ENCODE data around the gene BEGAIN.

BEGAIN gene

GRCh38 chr14:100566119-100566518 is 21.1 kb downstream of the BEGAIN start:
- Mint-ChIP-seq H3K27ac (no peak overlapping the region), H3K9me3 (no peaks in the 10 kb centered on the region), H3K27me3 (ENCODE audit: low read depth) (peaks cover 41% of the 10 kb centered on the region), H3K4me3 (no peak overlapping the region), H3K36me3 (ENCODE audit: low read depth) (no peaks in the 10 kb centered on the region), H3K4me1 (ENCODE audit: low read depth) (no peaks in the 10 kb centered on the region)
- no peak for DNase-seq (ENCODE audit: low spot score)

GRCh38 chr14:100565650-100566049 is 21.6 kb downstream of the BEGAIN start:
- Mint-ChIP-seq H3K9me3 (no peaks in the 10 kb centered on the region), H3K27me3 (ENCODE audit: low read depth) (peaks cover 38% of the 10 kb centered on the region), H3K4me1 (ENCODE audit: low read depth) (no peaks in the 10 kb centered on the region), H3K36me3 (ENCODE audit: low read depth) (no peaks in the 10 kb centered on the region), H3K4me3 (no peak overlapping the region), H3K27ac (no peak overlapping the region)
- DNase-seq (ENCODE audit: low spot score) = no peak

DNA sequence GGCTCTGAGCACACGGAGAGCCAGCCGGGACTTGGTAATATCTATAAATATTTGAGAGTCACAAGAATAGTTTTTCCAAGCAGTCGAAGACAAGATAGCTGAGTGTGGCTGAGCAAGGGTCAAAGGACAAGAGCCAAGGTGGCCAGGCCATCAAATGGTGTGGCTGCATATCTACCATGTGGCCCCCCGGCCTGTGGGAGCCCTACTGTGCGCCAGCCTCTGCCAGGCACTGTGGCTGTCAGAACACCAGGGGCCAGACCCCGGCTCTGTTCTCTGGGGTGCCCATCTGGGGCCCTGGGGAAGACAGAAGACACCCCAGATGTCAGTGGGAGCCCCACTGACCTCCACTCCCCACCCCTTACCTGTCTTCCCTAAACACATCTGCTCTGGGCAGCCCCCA is 22.7 kb downstream of the BEGAIN start:
- H3K36me3 Mint-ChIP-seq (ENCODE audit: low read depth) = no peaks in the 10 kb centered on the region
- H3K27me3 Mint-ChIP-seq (ENCODE audit: low read depth) = peaks cover 28% of the 10 kb centered on the region
- no peaks in the 10 kb centered on the region for H3K4me1 Mint-ChIP-seq (ENCODE audit: low read depth)
- no peak for DNase-seq (ENCODE audit: low spot score)
- no peaks in the 10 kb centered on the region for H3K9me3 Mint-ChIP-seq
- no peak overlapping the region for H3K27ac Mint-ChIP-seq
- no peak overlapping the region for H3K4me3 Mint-ChIP-seq

GRCh38 chr14:100562751-100563150 is 24.5 kb downstream of the BEGAIN start:
- no peak for DNase-seq (ENCODE audit: low spot score)
- Mint-ChIP-seq H3K27ac (no peak overlapping the region), H3K4me1 (ENCODE audit: low read depth) (peaks cover under 1% of the 10 kb centered on the region), H3K4me3 (no peak overlapping the region), H3K36me3 (ENCODE audit: low read depth) (no peaks in the 10 kb centered on the region), H3K9me3 (no peaks in the 10 kb centered on the region), H3K27me3 (ENCODE audit: low read depth) (peaks cover 24% of the 10 kb centered on the region)

DNA sequence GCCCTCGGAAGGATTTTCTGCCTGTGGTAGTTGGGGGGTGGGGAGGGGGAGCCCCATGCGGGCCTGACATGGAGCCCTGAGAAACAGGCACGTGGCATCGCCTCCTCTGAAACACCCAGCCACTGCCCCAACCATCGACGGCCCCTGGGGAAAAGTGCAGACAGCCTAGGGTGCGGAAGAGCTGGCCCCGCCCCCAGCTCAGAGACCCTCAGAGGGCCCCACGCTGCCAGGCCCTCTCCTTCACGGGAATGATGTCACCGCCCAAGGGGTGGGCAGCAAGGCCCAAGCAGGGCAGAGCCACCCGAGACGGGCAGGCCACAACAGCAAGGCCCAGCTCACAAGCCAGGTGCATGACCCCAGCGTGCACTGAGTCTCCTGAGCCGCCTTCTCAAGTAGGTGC is 26.2 kb downstream of the BEGAIN start:
- Mint-ChIP-seq H3K27me3 (ENCODE audit: low read depth) (peaks cover 13% of the 10 kb centered on the region), H3K4me1 (ENCODE audit: low read depth) (peaks cover 3% of the 10 kb centered on the region), H3K9me3 (no peaks in the 10 kb centered on the region), H3K4me3 (no peak overlapping the region), H3K36me3 (ENCODE audit: low read depth) (no peaks in the 10 kb centered on the region), H3K27ac (no peak overlapping the region)
- DNase-seq (ENCODE audit: low spot score) = no peak

- H3K9me3 Mint-ChIP-seq = no peaks in the 10 kb centered on the region
- peaks cover 10% of the 10 kb centered on the region for H3K27me3 Mint-ChIP-seq (ENCODE audit: low read depth)
- no peak for DNase-seq (ENCODE audit: low spot score)
- no peak overlapping the region for H3K4me3 Mint-ChIP-seq
- no peak overlapping the region for H3K27ac Mint-ChIP-seq
- peaks cover 3% of the 10 kb centered on the region for H3K4me1 Mint-ChIP-seq (ENCODE audit: low read depth)
- no peaks in the 10 kb centered on the region for H3K36me3 Mint-ChIP-seq (ENCODE audit: low read depth)
These were observed 26.7 kb downstream of the BEGAIN start for GRCh38 chr14:100560471-100560870.

DNA sequence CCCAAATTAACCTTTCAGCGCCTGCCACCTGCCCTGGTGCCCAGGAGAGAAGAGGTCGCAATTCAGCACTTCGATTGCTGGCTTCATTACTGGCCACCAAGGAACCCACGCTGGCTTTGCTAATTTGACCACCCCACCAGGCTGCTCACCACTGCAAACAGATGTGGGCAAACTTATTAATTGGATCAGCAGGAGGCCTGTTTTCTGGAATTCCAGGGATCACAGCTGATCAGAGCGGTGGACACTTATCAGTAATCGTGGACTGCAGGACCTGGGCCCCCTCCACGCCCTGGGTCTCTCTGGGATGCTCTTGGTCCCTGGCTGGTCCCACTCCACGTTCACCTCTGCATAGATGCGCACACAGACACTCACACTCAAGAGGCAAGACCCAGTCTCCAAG is 27.8 kb downstream of the BEGAIN start:
- Mint-ChIP-seq H3K4me3 (no peak overlapping the region), H3K27ac (no peak overlapping the region), H3K9me3 (no peaks in the 10 kb centered on the region), H3K36me3 (ENCODE audit: low read depth) (no peaks in the 10 kb centered on the region), H3K4me1 (ENCODE audit: low read depth) (peaks cover 3% of the 10 kb centered on the region), H3K27me3 (ENCODE audit: low read depth) (peaks cover 4% of the 10 kb centered on the region)
- no peak for DNase-seq (ENCODE audit: low spot score)

DNA sequence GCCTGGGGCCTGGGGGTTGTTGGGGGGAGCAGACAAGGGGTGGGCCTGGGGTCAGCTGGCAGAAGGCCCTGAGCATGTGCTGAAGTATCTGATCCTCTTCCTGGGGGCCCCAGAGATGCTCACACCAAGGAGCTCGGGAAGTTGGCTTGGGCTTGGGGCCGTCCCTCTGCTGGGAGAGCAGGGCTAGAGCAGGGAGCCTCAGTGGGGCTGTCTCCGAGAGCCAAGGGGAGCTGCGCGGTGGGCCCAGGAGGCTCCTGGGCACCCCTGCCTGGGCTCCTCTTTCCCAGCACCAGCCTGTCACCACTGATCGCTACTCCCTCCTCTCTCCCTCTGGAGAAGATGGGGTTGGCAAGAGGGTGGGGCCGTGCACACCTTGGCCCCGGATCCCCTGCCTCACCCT is 28.3 kb downstream of the BEGAIN start:
- Mint-ChIP-seq H3K4me1 (ENCODE audit: low read depth) (peaks cover 3% of the 10 kb centered on the region), H3K27me3 (ENCODE audit: low read depth) (no peaks in the 10 kb centered on the region), H3K27ac (no peak overlapping the region)

DNA sequence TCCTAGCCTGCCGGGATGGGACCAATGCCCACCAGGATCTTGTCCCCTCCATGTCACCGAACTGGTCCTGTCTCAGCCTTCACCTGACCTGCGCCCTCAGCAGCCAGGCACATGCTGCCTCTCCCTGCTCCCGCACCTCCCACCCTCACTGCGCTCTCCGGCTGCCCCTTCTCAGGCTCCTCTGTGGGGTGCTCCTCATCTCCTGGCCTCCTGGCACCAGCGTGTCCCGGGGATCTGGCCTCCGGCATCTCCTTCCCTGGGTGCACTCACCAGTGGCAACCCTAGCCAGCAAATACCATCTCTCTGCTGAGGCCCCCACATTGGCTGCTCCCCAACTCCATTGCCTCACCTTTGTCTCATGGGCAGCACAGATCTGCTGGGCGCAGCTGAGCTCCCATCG is 29.0 kb downstream of the BEGAIN start:
- Mint-ChIP-seq H3K4me1 (ENCODE audit: low read depth) (peaks cover 3% of the 10 kb centered on the region), H3K27ac (no peak overlapping the region), H3K27me3 (ENCODE audit: low read depth) (no peaks in the 10 kb centered on the region), H3K9me3 (no peaks in the 10 kb centered on the region), H3K4me3 (no peak overlapping the region), H3K36me3 (ENCODE audit: low read depth) (no peaks in the 10 kb centered on the region)
- no peak for DNase-seq (ENCODE audit: low spot score)

More for the DNA sequence above, 28.3 kb downstream of the BEGAIN start:
- H3K36me3 Mint-ChIP-seq (ENCODE audit: low read depth) = no peaks in the 10 kb centered on the region
- no peaks in the 10 kb centered on the region for H3K9me3 Mint-ChIP-seq
- DNase-seq (ENCODE audit: low spot score) = no peak
- no peak overlapping the region for H3K4me3 Mint-ChIP-seq

- no peak for DNase-seq (ENCODE audit: low spot score)
- H3K36me3 Mint-ChIP-seq (ENCODE audit: low read depth) = no peaks in the 10 kb centered on the region
- peaks cover 3% of the 10 kb centered on the region for H3K4me1 Mint-ChIP-seq (ENCODE audit: low read depth)
- H3K9me3 Mint-ChIP-seq = no peaks in the 10 kb centered on the region
- no peak overlapping the region for H3K4me3 Mint-ChIP-seq
- no peaks in the 10 kb centered on the region for H3K27me3 Mint-ChIP-seq (ENCODE audit: low read depth)
- no peak overlapping the region for H3K27ac Mint-ChIP-seq
These were observed 29.6 kb downstream of the BEGAIN start for GRCh38 chr14:100557658-100558057.

DNA sequence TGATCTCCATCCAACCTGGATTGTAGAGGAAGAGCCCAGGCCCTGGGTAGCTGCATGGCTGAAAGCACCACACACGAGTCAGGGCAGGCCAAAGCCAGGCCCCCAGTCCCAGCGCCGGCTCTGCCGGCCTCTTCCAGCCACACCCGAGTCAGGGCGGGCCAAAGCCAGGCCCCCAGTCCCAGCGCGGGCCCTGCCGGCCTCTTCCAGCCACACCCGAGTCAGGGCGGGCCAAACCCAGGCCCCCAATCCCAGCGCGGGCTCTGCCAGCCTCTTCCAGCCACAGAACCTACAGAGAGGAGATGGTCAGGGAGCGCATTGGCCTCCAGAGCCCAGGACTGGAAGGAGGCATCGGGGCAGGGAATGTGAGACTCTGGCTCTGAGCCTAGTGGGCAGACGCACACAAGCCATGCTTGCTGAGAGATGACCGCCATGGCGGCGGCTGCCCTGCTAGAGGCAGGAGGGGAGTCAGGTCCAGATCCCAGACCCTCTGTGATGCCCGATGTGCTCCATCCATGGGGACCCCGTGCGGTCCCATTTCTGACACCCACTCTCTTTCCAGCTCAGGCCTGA is 30.2 kb downstream of the BEGAIN start:
- no peak overlapping the region for H3K4me3 Mint-ChIP-seq
- H3K27ac Mint-ChIP-seq = no peak overlapping the region
- H3K27me3 Mint-ChIP-seq (ENCODE audit: low read depth) = no peaks in the 10 kb centered on the region
- H3K9me3 Mint-ChIP-seq = no peaks in the 10 kb centered on the region
- H3K36me3 Mint-ChIP-seq (ENCODE audit: low read depth) = no peaks in the 10 kb centered on the region
- no peak for DNase-seq (ENCODE audit: low spot score)
- H3K4me1 Mint-ChIP-seq (ENCODE audit: low read depth) = peaks cover 3% of the 10 kb centered on the region

DNA sequence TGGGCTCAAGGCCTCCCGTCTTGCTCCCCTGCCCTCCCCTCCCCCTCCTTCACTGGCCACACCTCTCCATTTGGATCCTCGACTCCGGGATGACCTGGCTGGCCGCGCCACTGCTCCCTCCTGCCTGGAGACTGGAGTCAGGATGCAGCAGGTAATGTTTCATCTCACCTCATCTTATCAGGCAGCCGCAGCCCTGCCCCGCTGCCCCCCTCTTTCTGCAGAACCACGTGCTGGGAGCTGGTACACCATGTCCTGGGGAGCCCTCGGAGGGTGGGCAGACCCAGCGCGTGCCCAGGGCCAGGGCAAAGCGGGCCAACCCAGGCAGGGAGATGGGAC is 31.1 kb downstream of the BEGAIN start:
- no peak overlapping the region for H3K4me3 Mint-ChIP-seq
- peaks cover 3% of the 10 kb centered on the region for H3K4me1 Mint-ChIP-seq (ENCODE audit: low read depth)
- H3K27ac Mint-ChIP-seq = no peak overlapping the region
- no peak for DNase-seq (ENCODE audit: low spot score)
- no peaks in the 10 kb centered on the region for H3K27me3 Mint-ChIP-seq (ENCODE audit: low read depth)
- H3K36me3 Mint-ChIP-seq (ENCODE audit: low read depth) = no peaks in the 10 kb centered on the region
- no peaks in the 10 kb centered on the region for H3K9me3 Mint-ChIP-seq

GRCh38 chr14:100555436-100556139 is 31.6 kb downstream of the BEGAIN start:
- Mint-ChIP-seq H3K36me3 (ENCODE audit: low read depth) (no peaks in the 10 kb centered on the region), H3K27ac (no peak overlapping the region), H3K9me3 (no peaks in the 10 kb centered on the region), H3K4me3 (no peak overlapping the region), H3K27me3 (ENCODE audit: low read depth) (no peaks in the 10 kb centered on the region), H3K4me1 (ENCODE audit: low read depth) (peaks cover 3% of the 10 kb centered on the region)
- no peak for DNase-seq (ENCODE audit: low spot score)

- H3K4me1 Mint-ChIP-seq (ENCODE audit: low read depth) = peaks cover 3% of the 10 kb centered on the region
- H3K36me3 Mint-ChIP-seq (ENCODE audit: low read depth) = no peaks in the 10 kb centered on the region
- DNase-seq (ENCODE audit: low spot score) = no peak
- H3K27ac Mint-ChIP-seq = no peak overlapping the region
- H3K4me3 Mint-ChIP-seq = no peak overlapping the region
- no peaks in the 10 kb centered on the region for H3K27me3 Mint-ChIP-seq (ENCODE audit: low read depth)
- H3K9me3 Mint-ChIP-seq = no peaks in the 10 kb centered on the region
These were observed 32.4 kb downstream of the BEGAIN start for GRCh38 chr14:100554696-100555320.

Data from T-helper 2 cell treated with Interferon-gamma antibody and Interleukin-4, amounts not matched to agents 5 μg/mL and 100 μg/mL, for 36 hours (primary cell).